ENCODE data around the gene SPON1.
"Not testable (repeated sequence)": the region's sequence is repeated elsewhere in the genome, so short reads cannot be mapped to it uniquely, and the experiment has no call there.

SPON1 gene

DNA sequence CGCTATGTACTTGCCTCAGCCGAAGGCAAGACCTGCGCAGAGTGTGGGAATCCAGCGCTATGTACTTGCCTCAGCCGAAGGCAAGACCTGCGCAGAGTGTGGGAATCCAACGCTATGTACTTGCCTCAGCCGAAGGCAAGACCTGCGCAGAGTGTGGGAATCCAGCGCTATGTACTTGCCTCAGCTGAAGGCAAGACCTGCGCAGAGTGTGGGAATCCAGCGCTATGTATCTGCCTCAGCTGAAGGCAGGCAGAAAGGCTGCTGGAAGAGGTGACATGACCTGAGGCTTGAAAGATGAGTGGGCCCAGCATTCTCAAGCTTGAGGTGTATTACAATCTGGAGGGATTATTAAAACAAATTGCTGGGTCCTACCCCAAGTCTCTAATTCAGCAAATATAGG, 290.0 kb downstream of the SPON1 start:
- not testable (repeated sequence) for DNase-seq

DNA sequence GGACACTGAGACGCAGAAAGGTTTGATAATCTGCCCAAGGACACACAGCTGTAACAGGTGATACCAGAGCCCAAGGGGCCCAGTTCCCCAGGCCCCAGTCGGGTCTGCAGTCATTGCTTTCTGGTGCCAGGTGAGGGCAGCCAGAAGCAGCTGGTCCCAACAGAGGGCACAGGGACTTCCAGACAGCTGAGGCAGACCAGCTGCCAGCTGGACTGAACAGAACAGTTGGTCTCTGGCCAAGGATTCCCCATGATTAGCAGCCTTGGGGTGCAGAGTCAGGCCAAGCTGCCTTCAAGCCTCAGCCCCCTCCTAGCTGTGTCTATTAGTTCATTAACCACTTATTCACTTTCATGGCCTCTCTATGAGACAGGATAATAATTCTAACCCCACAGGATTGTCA, 290.9 kb downstream of the SPON1 start:
- no peak for DNase-seq

DNA sequence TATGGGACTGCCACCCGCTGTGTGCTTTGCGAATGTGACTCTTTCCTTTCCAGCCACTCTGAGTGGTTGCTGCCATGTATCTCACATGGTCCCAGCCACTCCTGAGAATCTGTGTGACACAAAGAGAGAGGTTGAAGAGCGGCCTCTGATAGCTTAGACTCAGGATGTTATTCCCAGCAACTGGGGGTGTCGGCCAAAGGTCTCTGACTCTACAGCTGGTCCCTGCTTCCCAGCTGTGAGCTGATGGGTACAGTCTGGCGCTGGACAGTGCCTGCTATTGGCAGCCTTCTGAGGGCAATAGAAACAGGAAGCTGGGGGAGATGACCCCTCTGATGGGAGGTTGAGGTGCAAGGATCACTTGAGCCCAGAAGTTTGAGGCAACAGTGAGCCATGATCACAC, 291.3 kb downstream of the SPON1 start:
- DNase-seq, result no peak

DNA sequence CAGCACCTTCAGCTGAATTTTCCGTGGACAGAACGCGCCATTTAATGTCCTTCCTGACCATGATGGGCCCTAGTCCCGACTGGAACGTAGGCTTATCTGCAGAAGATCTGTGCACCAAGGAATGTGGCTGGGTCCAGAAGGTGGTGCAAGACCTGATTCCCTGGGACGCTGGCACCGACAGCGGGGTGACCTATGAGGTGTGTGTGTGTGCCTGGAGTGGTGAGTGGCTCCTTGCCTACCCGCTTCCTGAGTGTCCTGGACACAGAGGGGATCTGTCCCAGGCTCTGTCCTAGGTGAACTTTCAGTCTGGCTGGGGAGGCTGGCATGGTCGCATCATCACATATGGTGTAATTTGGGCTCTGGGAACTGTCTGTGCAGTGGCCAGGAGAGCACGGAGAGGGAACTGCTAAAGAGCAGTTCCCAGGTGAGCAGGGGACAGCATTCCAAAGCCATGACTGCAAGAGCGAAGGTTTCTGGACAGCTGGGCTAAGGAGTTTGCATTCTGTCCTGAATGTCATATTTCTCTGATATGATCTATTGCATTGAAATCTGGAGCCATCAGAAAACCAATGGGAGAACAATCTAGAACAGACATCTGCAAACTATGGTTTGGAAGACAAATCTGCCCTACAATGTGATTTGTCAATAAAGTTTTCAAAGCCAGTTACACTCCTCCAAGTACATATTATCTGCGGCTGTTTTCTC, 292.2 kb downstream of the SPON1 start:
- DNase-seq, result no peak

DNA sequence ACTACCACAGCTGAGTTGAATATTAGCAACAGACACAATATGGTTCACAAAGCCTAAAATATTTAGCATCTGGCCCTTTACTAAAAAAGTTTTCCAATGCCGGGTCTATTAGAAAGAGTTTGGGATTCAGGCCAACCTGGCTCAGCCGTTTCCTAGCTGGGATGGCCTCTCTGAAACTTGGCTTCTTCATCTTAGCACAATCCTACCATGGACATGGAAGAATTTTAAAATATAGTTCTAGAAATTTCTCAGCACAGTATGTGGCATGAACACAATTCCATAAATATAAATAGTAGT, 292.7 kb downstream of the SPON1 start:
- no peak for DNase-seq

GRCh38 chr11:14258221-14258935, 295.9 kb downstream of the SPON1 start:
- no peak for DNase-seq

- no peak for DNase-seq
Observed at GRCh38 chr11:14259186-14259784, 296.8 kb downstream of the SPON1 start.

DNA sequence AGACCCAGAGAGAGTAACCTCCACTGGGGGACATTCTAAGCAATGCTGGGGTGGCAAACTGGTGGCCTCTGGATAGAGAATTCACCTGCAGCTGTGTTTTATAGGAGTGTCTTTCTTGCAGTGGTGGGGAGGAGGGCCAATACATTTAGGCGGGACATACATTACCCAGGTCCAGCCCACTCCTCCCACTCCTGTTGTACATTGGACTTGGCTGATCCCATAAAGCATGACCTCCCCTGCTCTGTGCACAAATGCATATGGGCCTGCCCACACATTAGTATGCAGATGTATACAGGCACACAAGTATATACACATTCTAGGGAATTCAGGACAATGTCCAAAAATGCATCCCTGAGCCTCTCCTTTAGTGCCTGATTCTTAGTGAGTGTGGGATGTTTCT, 297.4 kb downstream of the SPON1 start:
- DNase-seq, result no peak

- DNase-seq, result no peak
Observed at GRCh38 chr11:14261066-14261465, 298.5 kb downstream of the SPON1 start.

- no peak for DNase-seq
Observed at GRCh38 chr11:14262271-14262846, 299.8 kb downstream of the SPON1 start.

GRCh38 chr11:14264966-14265365, 302.4 kb downstream of the SPON1 start:
- no peak for DNase-seq

DNA sequence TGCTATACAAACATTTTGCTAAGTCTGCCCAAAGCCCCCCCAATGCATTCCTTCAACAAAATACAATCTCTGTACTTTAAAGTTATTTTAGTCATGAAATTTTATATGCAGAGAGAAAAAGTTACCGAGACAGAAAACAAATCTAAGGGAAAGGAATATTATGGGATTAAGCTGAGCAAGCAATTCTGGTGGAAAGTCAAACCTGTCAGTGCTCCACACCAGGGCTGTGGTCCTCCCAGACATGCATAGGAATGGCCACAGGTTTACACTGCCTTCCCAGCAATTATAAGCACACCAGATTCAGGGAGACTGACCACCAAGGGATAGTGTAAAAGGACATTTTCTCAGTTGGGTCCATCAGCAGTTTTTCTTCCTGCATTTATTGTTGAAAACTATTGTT, 304.1 kb downstream of the SPON1 start:
- DNase-seq, result no peak

DNA sequence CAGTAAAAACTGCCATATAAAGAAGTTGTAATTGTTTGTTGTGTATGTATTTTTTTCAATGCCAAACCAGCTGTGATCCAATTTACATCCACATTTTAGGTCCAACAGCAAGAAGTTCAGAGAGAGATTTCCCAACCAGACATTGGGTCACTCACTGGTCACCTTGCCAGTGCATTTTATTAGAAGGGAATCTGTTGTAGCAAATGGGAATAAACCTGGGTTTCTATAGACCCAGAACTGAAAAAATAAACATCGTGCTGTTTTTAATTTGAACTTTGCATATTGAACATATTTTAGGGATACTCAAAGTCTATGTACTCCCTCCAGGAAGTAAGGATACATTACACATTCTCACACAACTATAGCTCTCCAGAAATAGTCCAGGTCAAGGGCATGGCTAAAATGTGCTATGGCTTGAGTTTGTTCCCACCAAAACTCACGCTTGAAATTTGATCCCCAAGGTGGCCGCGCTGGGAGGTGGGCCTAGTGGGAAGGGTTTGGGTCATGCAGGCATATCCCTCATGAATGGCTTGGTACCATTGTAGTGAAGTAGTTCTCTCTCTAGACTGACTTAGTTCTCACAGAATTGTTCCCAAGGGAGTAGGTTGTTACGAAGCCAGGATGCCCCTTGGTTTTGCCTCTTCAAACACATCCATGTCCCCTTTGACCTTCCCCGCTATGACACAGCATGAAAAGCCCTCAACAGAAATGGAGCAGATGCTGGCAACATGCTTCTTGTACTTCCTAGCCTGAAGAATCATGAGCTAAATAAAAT, 305.5 kb downstream of the SPON1 start:
- DNase-seq, result no peak

DNA sequence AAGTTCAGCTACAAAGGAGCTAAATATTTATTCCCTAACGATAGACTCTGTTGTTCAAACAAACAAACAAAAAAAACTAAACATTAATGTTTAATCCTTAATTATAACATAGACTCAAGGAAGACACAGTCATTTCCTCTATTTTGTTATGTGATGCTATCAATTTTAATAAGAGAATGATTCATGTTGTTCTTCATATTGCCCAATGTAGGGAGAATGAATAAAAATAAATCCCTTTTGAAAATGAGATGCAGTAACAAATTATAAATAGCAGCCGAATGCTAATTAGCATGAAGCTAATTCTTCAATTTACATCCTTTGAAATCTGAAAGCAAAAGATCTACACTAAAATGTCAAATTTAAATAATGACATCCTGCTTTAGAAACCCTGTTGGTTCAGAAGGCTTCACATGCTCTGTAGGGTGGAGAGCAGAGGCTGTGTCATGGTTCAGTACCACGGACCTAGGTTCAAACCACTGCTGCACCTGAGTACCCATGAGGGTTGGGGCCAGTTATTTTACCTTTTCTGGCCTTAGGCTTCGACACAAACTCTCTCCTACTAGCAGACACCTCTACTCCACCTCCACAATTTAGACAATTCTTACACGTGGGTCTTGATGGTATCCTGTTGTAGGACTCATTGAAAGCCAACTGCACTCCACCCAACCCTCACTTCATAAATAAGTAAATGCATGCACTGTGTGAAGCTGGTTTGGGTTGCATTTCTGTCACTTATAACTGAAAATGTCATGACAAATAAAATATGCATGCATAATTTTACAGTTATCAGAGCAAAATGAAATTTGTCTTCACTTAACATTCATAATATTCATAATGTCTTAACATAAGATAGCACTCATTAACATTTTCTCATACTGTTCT, 307.4 kb downstream of the SPON1 start:
- no peak for DNase-seq

DNA sequence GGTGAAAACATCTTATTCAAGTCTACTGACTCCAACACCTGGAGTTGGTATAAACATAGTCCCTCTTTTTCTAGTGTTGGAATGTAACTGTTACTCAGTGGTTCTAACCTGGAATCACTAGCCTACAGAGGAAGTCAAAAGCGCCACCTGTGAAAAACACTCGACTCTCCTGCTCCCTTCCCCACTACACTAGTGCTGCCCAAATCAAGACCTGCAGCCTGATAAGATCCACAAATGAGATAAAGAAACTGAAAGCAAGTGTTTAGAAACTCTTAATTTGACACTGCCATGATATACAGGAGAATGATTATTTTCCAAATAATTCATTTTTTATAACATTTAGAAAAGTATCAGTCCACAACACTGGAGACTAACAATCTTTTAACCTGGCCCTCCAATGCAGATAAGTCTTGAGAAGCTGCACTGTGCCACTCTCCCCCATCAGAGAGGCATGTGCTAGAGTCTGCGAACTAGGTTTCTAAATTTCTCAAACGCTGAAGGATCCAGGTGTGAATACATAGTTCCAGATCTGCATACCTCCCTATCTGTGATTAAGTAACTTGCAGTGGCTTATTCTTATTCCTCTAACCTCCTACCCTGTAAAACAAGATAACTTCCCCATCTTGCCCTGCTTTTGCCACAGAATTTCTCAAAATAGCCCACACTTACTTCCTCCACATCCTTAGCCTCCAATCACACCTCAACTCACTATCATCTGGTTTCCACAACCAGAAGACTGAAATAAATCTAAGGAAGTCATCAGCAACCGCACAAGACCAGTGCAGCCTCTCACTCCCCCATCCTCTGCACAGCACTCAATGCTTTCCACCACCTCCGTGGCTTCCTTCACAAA, 308.4 kb downstream of the SPON1 start:
- no peak for DNase-seq

- no peak for DNase-seq
Observed at GRCh38 chr11:14273895-14274294, 311.4 kb downstream of the SPON1 start.

DNA sequence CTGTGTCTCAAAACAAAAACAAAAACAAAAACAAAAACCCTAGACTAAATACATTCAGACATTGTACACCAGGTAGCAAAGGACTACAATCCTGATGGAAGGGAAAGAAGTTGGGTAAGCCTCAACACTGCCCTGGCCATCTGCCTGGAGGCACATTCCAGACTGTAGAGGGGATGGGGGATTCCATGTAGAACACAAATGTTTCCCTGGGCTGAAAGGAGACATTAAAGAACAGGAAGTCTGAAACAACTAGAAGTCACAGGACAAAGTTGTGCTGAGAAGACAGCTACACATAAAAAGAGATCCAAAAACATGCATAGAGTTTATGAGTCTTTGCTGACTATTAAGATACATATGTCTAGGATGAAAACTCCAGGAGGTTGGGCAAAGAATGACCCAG, 312.6 kb downstream of the SPON1 start:
- no peak for DNase-seq

- DNase-seq, result not testable (repeated sequence)
Observed at GRCh38 chr11:14278869-14279268, 316.3 kb downstream of the SPON1 start.

DNA sequence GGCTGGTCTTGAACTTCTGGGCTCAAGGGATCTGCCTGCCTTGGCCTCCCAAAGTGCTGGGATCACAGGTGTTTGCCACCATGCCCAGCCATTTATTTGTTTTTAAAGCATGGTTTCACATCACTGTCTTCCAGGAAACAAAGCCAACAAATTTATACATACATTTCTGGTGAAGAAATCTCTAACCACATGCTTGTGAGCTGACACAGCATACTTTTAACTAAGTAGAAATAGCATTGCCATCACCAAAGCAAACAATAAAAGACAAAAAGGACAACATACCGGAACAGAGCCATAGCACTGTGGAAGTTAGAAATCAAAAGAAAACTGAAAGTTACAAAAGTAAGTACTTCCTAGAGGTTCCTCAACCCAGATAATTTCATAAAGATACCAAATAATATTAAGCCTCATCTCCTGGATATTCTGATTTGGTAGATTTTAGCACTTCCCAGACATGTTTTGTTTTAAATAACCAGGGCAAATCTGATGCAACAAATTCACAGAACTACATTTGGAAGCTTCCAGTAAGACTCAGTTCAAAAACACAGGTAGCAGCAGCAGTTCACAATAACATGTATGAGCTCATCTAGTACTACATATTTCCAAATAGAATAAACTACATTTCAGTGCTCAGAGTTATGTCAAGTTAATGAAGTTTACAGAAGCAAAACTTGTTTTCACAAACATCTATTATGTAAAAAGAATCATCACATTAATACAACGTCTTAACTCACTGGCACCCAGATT, 325.8 kb downstream of the SPON1 start:
- no peak for DNase-seq

DNA sequence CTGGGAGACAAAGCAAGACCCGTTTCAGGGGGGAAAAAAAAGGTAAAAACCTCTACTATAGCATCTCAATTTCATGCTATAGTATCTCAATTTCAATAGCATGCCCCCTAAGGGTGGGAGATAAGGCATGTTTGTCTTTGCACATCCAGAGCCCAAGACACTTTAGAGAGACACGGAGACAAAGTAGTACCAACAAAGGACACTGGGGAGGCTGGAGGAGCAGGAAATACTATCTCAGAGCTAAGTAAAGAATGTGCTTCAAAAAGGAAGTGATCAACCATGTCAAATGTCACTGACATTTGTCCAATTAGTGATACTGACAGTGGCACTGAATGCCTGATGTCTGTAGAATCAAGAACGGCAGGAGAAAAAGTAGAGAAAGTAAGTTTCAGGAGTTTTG, 327.9 kb downstream of the SPON1 start:
- no peak for DNase-seq

- DNase-seq, result no peak
Observed at GRCh38 chr11:14299921-14300320, 337.4 kb downstream of the SPON1 start.
